HG03135 (cell line): ENCODE results near the gene CDK4.
"Not testable (repeated sequence)": the region's sequence is repeated elsewhere in the genome, so short reads cannot be mapped to it uniquely, and the experiment has no call there.

ENCODE experiments used
- ATAC-seq: cut with Tn5 transposase; IDR thresholded peaks from one replicate; pipeline ENCODE4 v1.9.1; 2021; ENCODE audit warnings: mild to moderate bottlenecking, moderate library complexity; ENCODE audit not compliant: unreplicated experiment

Gene CDK4

DNA sequence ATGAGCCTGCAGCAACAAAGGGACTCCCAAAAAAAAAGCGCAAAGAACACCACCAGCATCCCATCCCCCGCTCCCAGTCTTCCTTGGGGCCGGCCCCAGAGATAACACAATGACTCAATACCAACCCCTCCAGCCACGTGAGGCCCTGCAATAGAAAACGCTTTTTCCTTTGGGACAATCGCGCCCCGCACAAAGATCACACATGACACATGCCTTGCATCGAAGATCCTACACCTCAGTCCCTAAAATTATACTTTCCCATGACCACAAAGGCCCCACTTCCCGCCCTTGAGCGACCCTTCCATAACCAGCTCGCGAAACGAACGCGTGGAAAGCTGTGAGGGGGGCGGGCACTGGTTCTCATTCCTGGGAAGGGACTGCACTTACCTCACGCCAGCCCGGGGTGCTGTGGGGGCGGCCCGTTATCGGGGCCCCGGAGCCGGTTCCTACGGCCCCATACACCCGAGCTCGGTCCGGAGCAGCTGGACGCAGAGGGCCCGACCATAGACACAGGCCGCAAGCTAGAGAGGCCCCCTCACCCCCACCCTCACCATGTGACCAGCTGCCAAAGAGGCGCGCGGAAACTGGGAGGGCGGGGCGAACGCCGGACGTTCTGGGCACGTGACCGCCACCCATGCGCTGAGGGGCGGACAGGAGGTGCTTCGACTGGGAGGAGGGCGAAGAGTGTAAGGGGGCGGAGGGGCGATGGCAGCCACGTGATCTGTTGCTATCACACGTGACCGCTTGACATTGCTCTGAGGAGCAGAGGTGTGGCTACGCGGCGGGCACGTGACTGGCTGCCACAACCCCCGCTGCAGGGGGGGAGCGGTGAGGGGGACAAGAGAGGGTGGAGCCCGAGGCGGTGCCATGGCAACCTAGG lies at the start of gene CDK4:
Gene CDK4 (minus strand): TSS at position 523 of the 880 bp plus-strand sequence. CDS start 593 bp downstream, outside the sequence.
- peak; percentile 71 for ATAC-seq

DNA sequence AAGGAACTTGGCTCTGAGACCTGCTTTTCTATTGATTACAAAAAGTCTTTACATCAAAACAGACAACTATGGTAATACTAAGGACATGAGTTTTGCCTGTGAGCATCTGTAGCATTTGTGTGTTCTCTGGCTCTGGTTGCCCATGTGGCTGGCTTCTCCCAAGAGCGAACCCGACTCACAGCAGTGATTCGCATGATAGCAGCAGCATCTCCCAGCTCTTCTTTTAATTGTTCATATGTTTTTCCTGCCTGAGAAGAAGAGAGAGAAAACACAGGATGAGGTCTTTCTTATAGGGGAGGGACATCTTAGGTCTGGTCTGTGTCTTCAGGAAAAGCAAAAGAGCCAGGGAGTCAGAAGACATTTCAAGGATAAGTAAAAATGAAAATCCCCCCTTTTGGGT lies 48.9 kb upstream of the CDK4 start:
- ATAC-seq = no peak

DNA sequence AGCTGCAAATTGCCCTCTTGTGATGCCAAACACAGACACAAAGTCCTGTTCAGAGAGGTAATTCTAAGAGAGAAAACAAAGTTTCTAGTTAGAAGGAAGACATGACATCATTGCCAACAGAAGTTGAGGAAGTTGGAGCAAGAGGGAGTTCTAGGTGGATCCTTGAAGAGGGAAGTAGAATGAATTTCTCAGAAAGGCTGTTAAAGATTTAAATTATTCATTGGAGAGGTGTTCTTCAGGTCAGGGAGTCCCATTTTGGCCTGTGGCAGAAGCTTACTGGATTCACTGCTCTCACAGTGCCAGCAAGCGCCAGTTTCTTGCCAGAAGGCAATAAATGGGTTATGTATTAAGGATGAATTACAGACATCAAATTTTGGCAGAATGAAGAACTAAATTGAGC lies 45.8 kb upstream of the CDK4 start:
- no peak for ATAC-seq

DNA sequence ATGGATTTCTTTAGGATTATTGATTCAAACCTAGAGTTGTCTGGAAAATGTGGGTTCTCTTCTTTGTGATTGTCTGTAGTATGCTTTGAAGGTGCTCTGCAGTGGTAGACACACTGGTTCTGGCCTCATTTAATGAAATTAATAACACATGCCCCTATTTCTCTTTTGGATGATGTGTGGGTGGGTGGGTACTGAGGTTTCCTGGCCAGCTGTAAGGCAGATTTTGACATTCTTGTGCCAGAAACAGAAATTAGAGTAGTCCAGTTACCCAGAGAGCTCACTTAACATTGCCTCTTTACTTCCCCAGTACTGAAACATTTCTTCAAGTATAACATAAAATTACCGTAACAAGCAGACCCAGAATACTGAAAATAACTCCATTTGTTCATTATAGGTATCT lies 44.9 kb upstream of the CDK4 start:
- ATAC-seq = no peak

DNA sequence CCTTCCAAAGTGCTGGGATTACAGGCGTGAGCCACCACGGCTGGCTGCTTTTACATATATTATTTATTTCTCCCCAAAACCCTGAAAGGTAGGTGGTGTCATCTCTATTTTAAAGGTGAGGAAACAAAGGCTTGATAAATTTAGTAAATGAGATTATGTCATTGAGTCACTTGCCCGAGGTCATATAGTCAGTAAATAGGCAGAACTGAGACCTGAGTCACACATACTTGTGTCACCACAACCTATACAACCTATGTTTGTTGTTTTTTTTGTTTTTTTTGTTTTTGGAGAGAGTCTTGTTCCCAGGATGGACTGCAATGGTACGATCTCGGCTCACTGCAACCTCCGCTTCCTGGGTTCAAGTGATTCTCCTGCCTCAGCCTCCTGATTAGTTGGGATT lies 43.2 kb upstream of the CDK4 start:
- ATAC-seq = no peak

DNA sequence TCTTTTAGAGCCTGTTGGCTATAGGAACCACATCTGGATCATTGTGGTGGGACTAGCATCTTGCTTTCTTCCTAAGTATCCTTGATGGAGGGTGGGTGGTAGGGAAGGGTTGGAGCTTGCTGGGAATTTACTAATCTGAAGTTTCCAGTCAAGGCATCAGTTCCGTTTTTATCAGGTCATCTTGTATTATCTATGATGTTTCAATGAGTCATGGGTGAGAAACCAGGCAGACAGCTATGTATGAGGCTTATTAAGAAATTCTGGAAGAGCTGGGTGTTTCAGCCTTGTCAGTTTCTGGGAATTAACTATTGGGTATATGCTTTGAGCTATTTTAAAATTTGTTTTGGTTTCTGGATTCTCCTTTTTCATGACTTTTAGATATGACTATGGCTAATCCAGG lies 41.8 kb upstream of the CDK4 start:
- no peak for ATAC-seq

DNA sequence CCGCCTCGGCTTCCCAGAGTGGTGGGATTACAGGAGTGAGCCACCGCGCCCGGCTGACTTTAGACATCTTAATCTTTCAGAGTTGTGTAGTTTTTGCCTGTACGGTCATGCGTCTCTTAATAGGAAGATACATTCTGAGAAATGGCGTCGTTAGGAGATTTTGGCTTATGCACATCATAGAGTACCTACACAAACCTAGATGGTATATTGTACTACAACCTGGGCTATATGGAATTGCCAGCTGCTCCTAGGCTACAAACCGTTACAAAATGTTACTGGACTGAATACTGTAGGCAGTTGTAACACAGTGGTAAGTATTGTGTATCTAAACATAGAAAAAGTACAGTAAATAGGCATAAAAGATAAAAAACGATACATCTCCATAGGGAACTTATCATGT lies 31.8 kb upstream of the CDK4 start:
- no peak for ATAC-seq

DNA sequence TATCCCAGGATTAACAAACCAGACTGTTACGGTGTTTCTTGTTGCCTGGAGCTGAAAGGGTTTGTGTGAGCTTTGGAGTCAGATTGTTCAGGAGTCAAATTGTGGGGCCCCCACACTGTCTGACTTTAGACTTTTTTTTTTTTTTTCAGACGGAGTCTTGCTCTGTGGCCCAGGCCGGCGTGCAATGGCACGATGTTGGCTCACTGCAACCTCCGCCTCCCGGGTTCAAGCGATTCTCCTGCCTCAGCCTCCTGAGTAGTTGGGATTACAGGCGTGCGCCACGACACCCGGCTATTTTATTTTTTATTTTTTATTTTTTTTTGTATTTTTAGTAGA lies 31.3 kb upstream of the CDK4 start:
- no peak for ATAC-seq

DNA sequence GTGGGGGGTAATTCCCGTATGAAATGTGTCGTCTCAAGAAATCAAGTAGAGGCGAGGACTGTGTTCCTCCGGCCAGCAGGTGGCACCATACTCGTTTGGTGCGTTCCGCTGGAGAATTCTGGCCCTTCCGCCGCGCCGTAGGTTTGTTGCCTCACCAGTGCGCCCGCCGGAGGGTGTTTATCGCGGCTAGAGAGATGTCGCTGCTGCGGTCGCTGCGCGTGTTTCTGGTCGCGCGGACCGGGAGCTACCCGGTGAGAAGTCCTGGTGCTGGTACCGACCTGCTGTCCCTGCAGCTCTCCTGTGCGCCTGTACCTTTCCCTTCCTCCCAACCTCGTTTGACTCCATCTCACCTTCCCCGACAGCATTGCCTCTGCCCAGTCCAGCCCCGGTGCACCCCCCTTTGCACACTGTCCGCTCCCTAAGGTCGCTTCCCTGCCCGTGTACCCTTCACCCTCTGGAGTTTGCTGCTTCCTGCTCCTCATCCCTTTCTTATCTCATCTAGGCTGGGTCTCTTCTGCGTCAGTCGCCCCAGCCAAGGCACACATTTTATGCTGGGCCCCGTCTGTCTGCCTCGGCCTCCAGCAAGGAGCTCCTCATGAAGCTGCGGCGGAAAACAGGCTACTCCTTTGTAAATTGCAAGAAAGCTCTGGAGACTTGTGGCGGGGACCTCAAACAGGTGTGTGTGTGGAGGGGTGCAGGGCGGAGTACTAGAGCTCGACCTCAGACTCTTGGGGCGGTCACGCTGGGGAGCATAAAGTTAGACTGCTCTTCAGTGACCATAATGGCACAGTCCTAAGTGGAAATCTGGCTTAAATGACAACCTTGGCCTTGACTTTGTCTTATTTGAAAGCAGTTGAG lies 30.7 kb upstream of the CDK4 start, which contains the start of gene TSFM:
Gene TSFM (plus strand): TSS at position 180 of the 858 bp plus-strand sequence. CDS start 15 bp downstream, at position 195.
- ATAC-seq = peak; percentile 85

DNA sequence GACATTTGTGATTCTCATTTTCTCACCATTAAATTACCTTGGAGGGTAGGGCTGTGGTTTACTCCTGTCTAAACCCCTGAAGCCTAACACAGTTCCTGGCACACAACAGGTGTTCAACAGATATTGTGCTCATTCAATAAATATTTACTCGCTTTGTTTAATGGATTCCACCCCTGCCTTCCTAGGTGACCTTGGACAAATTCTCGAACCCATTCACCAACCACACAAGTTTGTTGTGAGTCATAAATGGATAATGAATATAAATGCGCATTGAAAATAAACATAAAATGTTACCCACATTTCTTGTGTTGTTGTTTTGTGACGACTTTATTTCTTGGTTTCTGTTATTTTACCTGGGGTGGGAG lies 30.1 kb upstream of the CDK4 start:
- no peak for ATAC-seq

DNA sequence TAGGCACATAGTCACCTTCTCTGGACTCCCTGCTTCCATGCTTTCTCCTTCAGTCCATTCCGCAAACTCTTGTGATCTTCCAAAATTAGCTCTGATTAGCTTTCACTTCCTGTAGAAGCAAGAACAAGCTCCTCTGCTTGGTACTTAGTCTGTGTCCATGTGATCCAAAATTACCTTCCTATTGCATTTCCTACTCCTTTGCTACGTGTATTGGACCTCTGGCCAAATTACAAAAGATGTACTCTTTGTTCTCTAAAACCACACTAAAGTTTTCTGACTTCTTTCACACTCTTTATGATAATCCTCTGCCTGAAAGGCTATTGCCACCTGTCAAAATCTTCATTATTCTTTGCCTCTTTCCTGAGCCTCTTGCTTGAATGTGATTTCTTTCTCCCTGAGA lies 29.7 kb upstream of the CDK4 start:
- ATAC-seq = no peak

DNA sequence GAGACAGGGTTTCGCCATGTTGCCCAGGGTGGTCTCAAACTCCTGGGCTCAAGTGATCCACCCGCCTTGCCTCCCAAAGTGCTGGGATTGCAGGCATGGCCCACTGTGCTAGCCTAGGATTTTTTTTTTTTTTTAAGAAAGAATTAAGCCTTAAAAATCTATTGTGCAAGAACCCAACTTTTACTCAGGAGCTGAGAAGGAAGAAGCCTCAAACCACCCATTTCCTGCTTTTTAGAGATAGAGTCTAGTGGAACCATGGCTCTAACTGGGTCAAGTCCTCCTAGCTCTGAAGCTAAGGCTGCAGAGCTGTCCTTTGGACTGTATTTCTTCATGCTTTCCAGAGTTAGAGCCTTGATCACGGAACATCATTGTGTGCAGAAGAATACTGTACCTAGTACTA lies 29.1 kb upstream of the CDK4 start:
- ATAC-seq = no peak

DNA sequence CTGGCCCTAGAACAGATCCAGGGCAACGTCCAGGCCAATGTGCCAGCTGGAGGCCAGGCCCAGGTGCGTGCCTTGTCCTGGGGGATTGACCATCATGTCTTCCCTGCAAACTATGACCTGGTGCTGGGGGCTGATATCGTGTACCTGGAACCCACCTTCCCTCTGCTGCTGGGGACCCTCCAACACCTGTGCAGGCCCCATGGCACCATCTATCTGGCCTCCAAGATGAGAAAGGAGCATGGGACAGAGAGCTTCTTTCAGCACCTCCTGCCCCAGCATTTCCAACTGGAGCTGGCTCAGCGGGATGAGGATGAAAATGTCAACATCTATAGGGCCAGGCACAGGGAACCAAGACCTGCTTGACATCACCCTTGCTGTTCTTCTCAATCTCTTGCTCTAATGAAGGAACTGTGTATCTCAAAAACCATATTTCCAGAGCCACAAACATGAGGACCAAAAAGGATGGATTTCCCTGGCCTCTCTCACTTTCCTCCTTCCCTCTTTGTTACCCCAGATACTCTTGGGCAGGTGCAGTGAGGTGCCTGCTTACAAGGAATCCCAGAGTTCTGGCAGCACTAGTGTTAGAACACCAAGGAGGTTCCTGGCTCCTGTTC lies 28.3 kb upstream of the CDK4 start:
- ATAC-seq = no peak

DNA sequence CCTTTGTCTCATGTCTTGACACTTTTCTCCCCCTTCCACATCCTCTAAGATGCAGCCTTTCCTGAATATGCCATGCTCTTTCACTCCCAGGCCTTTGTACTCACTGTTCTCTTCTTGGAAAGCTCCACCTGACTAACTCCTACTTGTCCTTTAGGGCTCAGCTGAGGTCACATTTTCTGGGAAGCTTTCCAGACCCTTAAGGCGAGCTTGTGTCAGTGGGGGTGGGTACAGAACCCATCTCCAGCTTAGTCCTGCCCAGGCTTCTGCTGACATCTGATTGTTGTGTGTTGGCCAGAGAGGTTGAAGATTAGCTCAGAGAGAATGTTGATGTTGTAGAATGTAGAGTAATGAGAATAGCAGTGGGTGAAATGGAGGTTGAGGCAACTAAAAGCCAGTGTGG lies 27.6 kb upstream of the CDK4 start:
- no peak for ATAC-seq

DNA sequence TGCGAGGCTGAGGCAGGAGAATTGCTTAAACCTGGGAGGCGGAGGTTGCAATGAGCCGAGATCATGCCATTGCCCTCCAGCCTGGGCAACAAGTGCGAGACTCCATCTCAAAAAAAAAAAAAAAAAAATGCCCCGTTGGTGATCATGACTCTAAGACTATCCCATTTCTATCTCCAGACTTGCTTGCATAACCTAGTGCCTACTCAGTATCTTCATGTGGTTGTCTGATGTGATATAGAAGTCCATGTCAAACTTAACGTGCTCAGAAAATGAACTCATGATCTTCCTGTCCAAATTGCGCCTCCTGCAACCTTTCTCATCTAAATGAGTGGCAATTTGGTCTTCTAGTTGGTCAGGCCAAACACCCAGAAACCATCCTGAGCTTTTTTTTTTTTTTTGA lies 25.8 kb upstream of the CDK4 start:
- ATAC-seq = no peak

DNA sequence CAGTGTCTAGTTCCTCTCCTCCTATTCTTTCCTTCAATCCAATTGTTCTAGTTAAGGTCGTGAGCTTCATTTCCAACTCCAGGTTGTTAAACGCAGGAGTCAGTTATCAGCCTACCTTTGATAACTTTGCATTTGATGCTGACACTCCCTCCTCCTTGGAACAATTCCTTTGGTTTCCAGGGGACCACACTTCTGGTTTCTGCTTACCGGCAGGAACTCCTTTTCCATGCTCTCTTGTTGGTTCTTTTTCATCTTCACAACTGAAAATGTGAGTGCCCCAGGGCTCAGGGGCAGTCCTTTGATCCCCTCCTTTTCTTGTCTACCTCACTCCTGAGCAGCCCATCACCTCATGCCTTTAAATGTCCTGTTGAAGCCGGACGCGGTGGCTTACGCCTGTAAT lies 25.3 kb upstream of the CDK4 start:
- ATAC-seq = no peak

DNA sequence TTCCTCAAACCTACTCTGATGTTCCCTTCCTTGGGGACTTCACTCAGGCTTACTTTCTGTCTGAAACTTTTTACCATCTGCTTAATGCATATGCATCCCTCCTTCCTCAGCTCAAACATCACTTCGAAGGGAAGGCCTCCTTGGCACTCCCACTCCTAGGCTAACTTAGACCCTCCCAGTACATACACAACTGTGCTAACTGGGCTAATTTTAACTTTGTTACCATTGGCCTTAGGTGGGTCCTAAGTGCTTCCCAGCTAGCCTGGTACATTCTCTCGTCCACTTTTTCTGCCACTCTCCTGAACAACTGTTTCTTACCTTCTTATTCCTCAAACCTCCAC lies 24.1 kb upstream of the CDK4 start:
- ATAC-seq = no peak

DNA sequence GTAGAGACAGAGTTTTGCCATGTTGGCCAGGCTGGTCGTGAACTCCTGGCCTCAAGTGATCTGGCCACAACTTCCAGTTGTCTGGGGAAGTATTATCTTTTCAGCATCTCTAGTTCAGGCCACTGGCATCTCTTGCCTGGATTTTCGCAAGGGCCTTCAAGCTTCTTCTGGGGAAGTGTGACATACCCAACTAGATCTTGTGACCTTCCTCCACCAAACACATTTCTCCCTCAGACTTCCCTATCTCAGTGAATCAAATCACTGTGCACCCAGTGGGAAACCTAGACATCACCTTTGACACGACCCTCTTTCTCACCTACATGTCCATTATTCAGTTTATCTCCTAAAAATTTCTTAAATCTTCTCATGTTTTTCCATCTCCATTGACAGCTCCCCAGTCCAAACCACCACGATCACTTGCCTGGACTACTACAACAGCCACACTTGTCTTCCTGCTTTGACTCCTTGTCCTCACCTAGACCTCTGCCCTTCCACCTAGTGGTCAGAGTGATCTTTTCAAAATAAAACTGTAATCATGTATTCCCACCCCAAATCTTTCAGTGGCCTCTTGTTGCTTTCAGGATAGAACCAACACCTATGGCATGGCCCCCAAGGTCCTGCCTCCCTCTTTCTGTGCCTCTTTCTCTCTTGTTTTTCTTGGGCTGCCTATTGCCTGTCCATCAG lies 23.6 kb upstream of the CDK4 start:
- ATAC-seq = no peak

DNA sequence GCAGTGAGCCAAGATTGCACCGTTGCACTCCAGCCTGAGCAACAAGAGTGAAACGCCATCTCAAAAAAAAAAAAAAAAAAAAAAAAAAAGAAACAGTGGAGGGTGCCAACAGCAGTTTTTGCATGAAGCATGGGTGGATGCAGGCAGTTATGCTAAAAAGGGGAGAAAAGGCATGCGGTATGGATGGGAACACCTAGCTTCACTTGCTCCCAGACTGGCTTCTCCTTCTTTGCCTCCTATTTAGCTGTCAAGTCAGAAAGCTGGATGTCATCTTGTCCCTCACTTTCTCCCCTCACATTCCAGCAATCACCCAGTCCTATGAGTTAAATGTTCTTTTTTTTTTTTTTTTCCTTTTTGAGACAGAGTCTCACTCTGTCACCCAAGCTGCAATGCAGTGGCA lies 22.9 kb upstream of the CDK4 start:
- ATAC-seq = no peak

DNA sequence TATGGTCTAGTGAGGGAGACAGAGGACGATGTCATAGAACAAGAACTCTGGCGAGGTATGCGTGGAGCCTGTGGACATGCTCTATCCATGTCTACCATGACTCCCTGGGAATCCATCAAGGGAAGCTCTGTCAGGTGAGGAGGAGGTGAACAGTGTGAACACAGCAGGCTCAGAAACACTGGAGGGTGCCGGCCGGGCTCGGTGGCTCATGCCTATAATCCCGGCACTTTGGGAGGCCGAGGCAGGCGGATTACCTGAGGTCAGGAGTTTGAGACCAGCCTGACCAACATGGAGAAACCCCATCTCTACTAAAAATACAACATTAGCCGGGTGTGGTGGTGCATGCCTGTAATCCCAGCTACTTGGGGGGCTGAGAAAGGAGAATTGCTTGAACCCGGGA lies 22.5 kb upstream of the CDK4 start:
- not testable (repeated sequence) for ATAC-seq
